ENCODE results near the gene SLC36A1.

DNA sequence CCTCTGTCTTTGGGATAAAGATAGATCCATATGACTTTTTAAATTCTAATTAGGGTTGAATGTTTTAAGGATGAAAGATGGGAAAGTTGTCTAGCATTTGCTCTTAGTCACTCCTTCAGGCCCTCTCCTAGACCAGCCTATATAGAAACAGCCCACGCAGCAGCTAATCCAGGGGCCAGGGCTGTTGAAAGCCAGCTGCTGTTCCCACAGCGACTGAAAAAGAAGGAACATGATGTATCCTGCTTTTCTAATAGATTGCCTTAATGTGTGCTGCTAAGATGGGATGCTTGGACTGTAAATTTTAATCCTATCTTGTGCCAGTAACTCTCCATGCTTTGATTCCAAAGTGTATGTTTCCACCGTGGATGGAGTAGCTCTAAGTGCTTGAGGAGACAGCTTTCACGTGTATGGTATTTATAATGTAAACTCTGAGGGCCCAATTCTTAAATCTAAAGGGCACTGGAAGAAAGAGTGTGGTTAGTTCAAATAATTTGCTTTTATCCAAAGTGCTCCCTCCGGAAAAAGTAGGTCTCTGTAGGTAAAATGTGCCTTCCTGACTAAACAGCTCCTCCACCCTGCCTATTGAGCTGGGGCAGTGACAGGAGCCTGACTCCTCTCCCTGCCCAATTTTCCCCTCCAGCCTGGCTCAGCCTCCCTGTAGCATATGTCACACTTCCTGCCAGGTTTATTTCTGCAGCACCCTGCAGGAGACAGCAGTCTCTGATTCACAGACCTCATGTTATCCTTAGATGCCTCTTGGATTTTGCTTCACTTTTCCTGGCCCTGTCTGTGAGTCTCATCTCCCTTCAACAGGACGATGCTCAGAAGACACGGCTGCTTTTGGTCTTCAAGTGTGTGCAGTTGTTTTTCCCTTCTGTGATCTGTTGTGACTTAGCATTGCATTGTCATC lies 33.2 kb downstream of the SLC36A1 start:
- TF ChIP-seq CTCF (IDR thresholded peaks at IDR 0.05) = no peak
- TF ChIP-seq, protein P1, sequence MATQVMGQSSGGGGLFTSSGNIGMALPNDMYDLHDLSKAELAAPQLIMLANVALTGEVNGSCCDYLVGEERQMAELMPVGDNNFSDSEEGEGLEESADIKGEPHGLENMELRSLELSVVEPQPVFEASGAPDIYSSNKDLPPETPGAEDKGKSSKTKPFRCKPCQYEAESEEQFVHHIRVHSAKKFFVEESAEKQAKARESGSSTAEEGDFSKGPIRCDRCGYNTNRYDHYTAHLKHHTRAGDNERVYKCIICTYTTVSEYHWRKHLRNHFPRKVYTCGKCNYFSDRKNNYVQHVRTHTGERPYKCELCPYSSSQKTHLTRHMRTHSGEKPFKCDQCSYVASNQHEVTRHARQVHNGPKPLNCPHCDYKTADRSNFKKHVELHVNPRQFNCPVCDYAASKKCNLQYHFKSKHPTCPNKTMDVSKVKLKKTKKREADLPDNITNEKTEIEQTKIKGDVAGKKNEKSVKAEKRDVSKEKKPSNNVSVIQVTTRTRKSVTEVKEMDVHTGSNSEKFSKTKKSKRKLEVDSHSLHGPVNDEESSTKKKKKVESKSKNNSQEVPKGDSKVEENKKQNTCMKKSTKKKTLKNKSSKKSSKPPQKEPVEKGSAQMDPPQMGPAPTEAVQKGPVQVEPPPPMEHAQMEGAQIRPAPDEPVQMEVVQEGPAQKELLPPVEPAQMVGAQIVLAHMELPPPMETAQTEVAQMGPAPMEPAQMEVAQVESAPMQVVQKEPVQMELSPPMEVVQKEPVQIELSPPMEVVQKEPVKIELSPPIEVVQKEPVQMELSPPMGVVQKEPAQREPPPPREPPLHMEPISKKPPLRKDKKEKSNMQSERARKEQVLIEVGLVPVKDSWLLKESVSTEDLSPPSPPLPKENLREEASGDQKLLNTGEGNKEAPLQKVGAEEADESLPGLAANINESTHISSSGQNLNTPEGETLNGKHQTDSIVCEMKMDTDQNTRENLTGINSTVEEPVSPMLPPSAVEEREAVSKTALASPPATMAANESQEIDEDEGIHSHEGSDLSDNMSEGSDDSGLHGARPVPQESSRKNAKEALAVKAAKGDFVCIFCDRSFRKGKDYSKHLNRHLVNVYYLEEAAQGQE (IDR thresholded peaks at IDR 0.05; ENCODE audit: insufficient read depth in 1 of 2, low read depth in 2 of 2, low read length in 1 of 2) = no peak
- no peak for TF ChIP-seq POLR2AphosphoS5 (IDR thresholded peaks at IDR 0.05; ENCODE audit: low read depth, low read length)
- no peak for TF ChIP-seq TCF7L2 (IDR thresholded peaks at IDR 0.05; ENCODE audit: low read depth, low read length)
- TF ChIP-seq SIN3A (IDR thresholded peaks at IDR 0.05; ENCODE audit: borderline replicate concordance, insufficient read depth, low read depth, low read length) = no peak
